Activated naive CD4-positive, alpha-beta T cell treated with anti-CD3 and anti-CD28 coated beads, Interleukin-2, amount 50 U/mL, for 16 hours (primary cell): ENCODE data around the gene SPATA9.
"Not testable (repeated sequence)": the region's sequence is repeated elsewhere in the genome, so short reads cannot be mapped to it uniquely, and the experiment has no call there.

ENCODE experiments used
- DNase-seq: peaks from one replicate; pipeline ENCODE4 v3.0.0-alpha.2; 2020

Gene SPATA9

GRCh38 chr5:95715799-95716461 lies 33.1 kb upstream of the SPATA9 start:
- no peak for DNase-seq

GRCh38 chr5:95713960-95714710 lies 31.3 kb upstream of the SPATA9 start:
- no peak for DNase-seq

- not testable (repeated sequence) for DNase-seq
These were observed 30.5 kb upstream of the SPATA9 start for GRCh38 chr5:95713246-95713645.

DNA sequence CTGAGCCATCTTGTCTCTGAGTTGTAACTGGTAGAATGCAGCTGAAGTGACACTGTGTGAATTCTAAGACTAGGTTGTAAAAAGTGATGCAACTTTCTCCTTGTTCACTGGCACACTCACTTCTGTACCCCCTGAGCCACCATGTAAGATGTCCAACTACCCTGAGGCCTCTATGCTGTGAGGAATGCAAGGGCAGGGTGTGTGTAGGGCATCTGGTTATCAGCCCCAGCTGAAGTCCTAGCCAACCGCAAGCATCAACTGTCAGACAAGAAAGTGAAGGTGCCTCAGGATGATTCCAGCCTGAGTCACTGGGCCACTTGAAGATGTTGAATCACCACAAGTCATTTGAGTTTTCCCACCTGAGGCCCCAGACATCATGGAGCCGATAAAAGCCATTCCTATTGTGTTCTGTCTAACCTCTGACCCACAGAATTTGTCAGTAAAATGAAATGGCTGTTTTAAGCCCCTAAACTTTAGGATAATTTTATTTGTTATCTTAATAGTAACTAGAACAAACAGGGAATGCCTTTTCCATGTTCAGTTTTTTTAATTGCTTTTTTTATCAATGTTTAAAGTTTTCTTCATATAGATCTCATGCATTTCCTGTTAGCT lies 29.7 kb upstream of the SPATA9 start:
- DNase-seq = peak; percentile 30

GRCh38 chr5:95711501-95712346 lies 28.9 kb upstream of the SPATA9 start:
- DNase-seq = no peak

DNA sequence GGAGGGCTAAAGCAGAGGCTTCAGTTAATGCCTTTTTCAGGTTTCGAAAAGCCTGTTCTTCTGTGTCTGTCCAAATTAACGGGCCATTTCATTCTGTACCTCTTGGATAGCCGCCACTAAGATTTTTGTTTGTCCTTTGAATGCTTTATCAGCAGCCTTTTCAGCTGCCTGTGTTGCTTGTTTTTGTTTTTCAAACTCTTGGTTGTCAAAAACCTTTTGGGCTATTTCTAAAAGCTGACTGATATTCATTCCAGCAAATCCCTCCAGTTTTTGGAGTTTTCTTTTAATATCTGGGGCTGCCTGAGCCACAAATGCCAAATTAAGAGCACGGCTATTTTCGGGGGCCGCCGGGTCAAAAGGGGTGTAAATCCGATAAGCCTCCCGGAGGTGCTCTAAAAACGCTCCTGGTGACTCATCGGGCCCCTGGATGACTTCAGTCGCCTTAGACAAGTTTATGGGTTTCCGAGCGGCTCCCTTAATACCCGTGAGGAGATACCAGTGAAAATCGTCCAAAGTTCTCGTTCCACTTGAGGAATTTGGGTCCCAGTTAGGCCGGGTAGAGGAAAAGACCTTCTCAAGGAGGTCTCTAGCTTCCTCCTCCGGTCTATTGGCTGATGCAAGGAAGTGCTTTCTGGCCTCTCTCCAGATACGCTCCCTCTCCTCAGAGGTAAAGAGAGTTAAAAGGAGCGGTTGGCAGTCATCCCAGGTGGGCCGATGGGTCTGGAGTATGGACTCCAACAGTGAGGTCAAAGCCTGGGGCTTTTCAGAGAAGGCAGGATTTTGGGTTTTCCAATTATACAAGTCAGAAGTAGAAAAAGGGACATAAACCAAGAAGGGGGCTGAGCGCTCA lies 28.1 kb upstream of the SPATA9 start:
- DNase-seq = not testable (repeated sequence)

- DNase-seq = no peak
These were observed 27.3 kb upstream of the SPATA9 start for GRCh38 chr5:95709967-95710650.

- DNase-seq = no peak
These were observed 26.1 kb upstream of the SPATA9 start for GRCh38 chr5:95708876-95709275.

DNA sequence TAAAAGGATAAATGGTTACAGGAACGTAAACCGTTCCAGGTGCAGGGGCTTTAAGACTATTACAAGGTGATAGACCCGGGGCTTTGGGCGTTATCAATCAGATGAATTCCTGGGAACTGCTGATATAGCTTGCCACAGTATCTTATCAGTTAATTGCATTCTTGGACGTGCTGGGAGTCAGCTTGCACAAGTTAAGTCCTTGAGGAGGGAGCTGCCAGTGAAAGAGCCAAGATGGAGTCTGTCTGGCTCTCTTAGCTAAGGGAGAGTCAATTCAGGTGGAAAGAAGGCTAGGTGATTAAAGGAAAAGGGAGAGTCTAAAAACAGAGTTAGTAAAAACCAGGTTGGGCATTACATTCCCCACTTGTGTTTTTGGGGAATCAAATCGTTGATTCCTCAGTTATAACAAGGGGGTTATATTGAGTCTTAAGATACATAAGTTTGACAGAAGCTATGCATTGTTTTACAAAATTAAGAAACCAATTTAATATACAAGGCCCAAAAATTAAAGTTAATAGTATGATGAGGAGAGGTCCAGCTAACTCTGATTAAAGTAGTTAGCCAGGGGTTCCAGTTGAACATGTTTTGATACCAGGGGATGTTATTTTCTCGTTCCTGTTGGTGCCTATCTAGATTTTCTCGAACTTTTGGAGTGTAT lies 24.9 kb upstream of the SPATA9 start:
- not testable (repeated sequence) for DNase-seq

DNA sequence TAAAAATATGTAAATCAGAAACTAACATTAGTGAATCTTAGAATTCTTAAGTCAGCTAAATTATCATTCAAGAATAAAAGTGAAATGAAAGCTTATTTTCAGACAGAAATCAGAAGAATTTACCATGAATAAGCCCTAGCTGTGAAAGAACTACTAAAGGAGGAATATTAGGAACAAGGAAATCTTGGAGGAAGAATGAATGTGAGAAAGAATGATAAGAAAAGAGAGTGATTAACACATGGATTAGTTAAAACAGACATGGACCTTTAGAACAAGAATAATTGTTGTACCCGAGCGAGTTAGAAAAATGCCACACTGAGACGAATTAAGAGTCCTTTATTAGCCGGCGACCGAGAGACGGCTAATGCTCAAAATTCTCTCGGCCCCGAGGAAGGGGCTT lies 24.3 kb upstream of the SPATA9 start:
- no peak for DNase-seq

DNA sequence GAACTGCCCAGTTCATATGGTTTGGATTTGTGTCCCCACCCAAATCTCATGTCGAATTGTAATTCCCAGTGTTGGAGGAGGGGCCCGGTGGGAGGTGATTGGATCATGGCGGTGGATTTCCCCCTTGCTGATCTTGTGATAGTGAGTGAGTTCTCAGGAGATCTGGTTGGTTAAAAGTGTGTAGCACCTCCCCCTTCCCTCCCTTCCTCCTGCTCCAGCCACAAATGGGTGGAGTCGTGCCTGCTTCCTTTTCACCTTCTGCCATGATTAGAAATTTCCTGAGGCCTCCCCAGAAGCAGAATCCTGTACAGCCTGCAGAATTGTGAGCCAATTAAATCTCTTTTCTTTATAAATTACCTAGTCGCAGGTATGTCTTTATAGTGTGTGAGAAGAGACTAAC lies 23.4 kb upstream of the SPATA9 start:
- not testable (repeated sequence) for DNase-seq

GRCh38 chr5:95704150-95704549 lies 21.4 kb upstream of the SPATA9 start:
- no peak for DNase-seq

GRCh38 chr5:95701074-95701473 lies 18.3 kb upstream of the SPATA9 start:
- no peak for DNase-seq

DNA sequence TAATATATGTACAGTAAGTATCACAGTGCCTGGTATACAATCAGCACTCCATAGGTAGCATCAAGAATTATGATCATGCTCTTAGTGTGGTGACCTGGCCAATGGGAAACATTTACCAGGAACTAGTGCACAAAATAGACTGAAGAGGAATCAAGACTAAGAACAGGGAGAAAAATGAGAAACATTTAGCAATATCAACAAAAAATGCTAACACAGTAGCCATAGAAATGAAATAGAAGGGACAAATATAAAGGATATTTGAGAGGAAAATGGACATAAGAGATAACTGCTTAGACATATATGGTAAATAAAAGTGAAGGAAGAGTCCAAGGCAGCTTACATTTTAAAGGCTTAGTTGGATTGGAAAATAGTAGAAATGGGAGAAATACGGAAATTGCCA lies 16.5 kb upstream of the SPATA9 start:
- DNase-seq = no peak

GRCh38 chr5:95697781-95698681 lies 15.2 kb upstream of the SPATA9 start:
- DNase-seq = no peak

- DNase-seq = no peak
These were observed 7.5 kb upstream of the SPATA9 start for GRCh38 chr5:95690333-95690732.

DNA sequence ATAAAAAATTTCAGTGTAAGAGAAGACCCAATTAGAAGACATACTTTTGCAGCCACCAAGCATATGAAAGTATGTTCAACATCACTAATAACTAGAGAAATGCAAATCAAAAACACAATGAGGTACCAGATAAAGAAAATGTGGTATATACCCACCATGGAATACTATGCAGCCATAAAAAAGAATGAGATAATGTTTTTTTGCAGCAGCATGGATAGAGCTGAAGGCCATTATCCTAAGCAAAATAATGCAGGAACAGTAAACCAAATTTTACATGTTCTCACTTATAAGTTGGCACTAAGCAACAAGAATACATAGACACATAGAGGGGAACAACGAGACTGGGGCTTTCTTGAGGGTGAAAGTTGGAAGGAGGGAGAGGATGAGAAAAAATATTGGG lies 6.9 kb upstream of the SPATA9 start:
- no peak for DNase-seq

GRCh38 chr5:95686651-95687050 lies 3.9 kb upstream of the SPATA9 start:
- DNase-seq = no peak

GRCh38 chr5:95684361-95684760 lies 1.6 kb upstream of the SPATA9 start:
- DNase-seq = no peak

- no peak for DNase-seq
These were observed 9.7 kb downstream of the SPATA9 start for GRCh38 chr5:95673081-95673480.
